HTR-8/SVneo (cell line): ENCODE data around the gene MYL9.
A peak's percentile ranks its signal among the peaks of the same experiment; 100 is the strongest.
"Not testable (repeated sequence)": the region's sequence is repeated elsewhere in the genome, so short reads cannot be mapped to it uniquely, and the experiment has no call there.

Source experiments
- DNase-seq: peaks from one replicate; pipeline ENCODE4 v3.0.0; 2011; ENCODE audit warnings: low spot score, mixed read lengths; ENCODE audit not compliant: insufficient read length
- FAIRE-seq: peaks from 2 replicates; lab custom pipeline; 2011; peaks lifted over from hg19 to GRCh38; lab: Jason Lieb, UNC

MYL9 gene

GRCh38 chr20:36541227-36541767, at the start of gene MYL9:
TSS of gene MYL9 (plus strand) at chr20:36541519. CDS start at chr20:36544885, 3,366 bp downstream.
- FAIRE-seq (peak; percentile 96), DNase-seq (peak; percentile 95)

GRCh38 chr20:36491901-36492617, 49.3 kb upstream of the MYL9 start:
- FAIRE-seq (peak; percentile 54), DNase-seq (no peak)

GRCh38 chr20:36493051-36493800, 48.1 kb upstream of the MYL9 start:
- FAIRE-seq = no peak
- DNase-seq = no peak

- DNase-seq = no peak
Observed at GRCh38 chr20:36493801-36494114, 47.6 kb upstream of the MYL9 start.

GRCh38 chr20:36496707-36497669, 44.3 kb upstream of the MYL9 start:
- DNase-seq = no peak
- peak; percentile 90 for FAIRE-seq

More at GRCh38 chr20:36493801-36494114, 47.6 kb upstream of the MYL9 start:
- FAIRE-seq = peak; percentile 64

- peak; percentile 42 for FAIRE-seq
Observed at GRCh38 chr20:36497856-36498255, 43.5 kb upstream of the MYL9 start.

GRCh38 chr20:36498386-36499179, 42.7 kb upstream of the MYL9 start:
- FAIRE-seq (peak; percentile 20), DNase-seq (no peak)

More at GRCh38 chr20:36497856-36498255, 43.5 kb upstream of the MYL9 start:
- DNase-seq = no peak

- DNase-seq (no peak), FAIRE-seq (peak; percentile 66)
Observed at GRCh38 chr20:36499211-36499610, 42.1 kb upstream of the MYL9 start.

GRCh38 chr20:36499723-36500501, 41.4 kb upstream of the MYL9 start:
- DNase-seq (peak; percentile 85), FAIRE-seq (peak; percentile 97)

- DNase-seq = no peak
- FAIRE-seq = peak; percentile 20
Observed at GRCh38 chr20:36501367-36502006, 39.8 kb upstream of the MYL9 start.

- no peak for DNase-seq
- FAIRE-seq = peak; percentile 42
Observed at GRCh38 chr20:36504295-36504694, 37.0 kb upstream of the MYL9 start.

- peak; percentile 62 for DNase-seq
- no peak for FAIRE-seq
Observed at GRCh38 chr20:36506253-36506652, 35.1 kb upstream of the MYL9 start.

GRCh38 chr20:36507746-36508145, 33.6 kb upstream of the MYL9 start:
- DNase-seq = no peak

GRCh38 chr20:36519012-36519719, 22.2 kb upstream of the MYL9 start:
- FAIRE-seq (peak; percentile 31), DNase-seq (no peak)

More at GRCh38 chr20:36507746-36508145, 33.6 kb upstream of the MYL9 start:
- FAIRE-seq = no peak

GRCh38 chr20:36519944-36520343, 21.4 kb upstream of the MYL9 start:
- FAIRE-seq (peak; percentile 38), DNase-seq (no peak)

GRCh38 chr20:36521526-36521925, 19.8 kb upstream of the MYL9 start:
- no peak for FAIRE-seq
- DNase-seq = no peak

GRCh38 chr20:36522412-36522811, 18.9 kb upstream of the MYL9 start:
- not testable (repeated sequence) for FAIRE-seq, DNase-seq
